Measurements from ENCODE around the gene KCNMA1. TPM values are rescaled to one million over a fixed set of nuclear protein-coding genes. Genes with fewer than 3 reads are reported as not detected.

The KCNMA1 gene
- total and polyA plus RNA-seq, 7 donors: 15.3 to 427 (median 256) TPM

DNA sequence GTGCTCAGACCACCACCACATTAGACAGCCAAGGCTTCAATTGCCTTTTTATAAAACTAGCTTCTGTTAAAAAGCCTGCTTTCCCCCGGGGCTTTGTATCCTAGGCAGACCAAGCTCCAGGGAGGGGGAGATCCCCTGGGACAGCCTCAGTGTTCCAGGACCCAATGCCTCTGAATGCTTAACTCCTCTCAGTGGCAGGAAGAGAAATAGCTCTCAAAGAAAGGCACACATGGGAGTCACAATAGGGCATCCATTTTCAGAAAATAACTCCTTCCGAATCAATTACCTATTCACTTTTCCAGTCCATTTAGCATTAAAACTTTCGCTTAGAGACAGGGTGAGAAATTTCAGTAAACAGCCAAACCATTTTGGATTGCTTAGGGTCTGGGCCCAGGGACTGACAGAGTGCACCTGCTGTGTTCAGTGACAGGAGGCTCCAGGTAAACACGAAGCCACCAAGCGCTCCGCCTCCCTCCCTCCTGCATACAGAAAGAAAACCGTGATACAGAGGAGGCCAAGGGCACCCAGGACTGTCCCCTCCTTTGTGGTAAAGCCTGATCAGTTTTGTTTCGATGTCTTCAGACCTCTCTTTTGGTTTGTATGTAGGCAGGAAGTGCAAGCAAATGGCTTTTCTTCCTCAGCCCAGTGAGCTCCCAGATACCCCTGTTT, 599.7 kb downstream of the KCNMA1 start:
- intact Hi-C loops (cut with DNase I): no loop called here
- no peak for DNase-seq
- Histone ChIP-seq H3K4me1 (peaks cover 0 to 25% (median 0%) of the 10 kb centered on the region in 4 donors), H3K27me3 (no peaks in the 10 kb centered on the region), H3K27ac (no peak overlapping the region), H3K36me3 (peaks cover 0 to 17% (median 8%) of the 10 kb centered on the region in 4 donors), H3K9me3 (no peaks in the 10 kb centered on the region), H3K4me3 (no peak overlapping the region)
- TF ChIP-seq POLR2A (IDR thresholded peaks at IDR 0.05) (no peak), EP300 (IDR thresholded peaks at IDR 0.05) (no peak), POLR2AphosphoS5 (IDR thresholded peaks at IDR 0.05) (no peak)
- TF ChIP-seq, protein P1, sequence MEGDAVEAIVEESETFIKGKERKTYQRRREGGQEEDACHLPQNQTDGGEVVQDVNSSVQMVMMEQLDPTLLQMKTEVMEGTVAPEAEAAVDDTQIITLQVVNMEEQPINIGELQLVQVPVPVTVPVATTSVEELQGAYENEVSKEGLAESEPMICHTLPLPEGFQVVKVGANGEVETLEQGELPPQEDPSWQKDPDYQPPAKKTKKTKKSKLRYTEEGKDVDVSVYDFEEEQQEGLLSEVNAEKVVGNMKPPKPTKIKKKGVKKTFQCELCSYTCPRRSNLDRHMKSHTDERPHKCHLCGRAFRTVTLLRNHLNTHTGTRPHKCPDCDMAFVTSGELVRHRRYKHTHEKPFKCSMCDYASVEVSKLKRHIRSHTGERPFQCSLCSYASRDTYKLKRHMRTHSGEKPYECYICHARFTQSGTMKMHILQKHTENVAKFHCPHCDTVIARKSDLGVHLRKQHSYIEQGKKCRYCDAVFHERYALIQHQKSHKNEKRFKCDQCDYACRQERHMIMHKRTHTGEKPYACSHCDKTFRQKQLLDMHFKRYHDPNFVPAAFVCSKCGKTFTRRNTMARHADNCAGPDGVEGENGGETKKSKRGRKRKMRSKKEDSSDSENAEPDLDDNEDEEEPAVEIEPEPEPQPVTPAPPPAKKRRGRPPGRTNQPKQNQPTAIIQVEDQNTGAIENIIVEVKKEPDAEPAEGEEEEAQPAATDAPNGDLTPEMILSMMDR (IDR thresholded peaks at IDR 0.05): no peak
- WGBS, 2 donors: 71 to 79% methylated on average over 8 of the region's 8 CpGs

DNA sequence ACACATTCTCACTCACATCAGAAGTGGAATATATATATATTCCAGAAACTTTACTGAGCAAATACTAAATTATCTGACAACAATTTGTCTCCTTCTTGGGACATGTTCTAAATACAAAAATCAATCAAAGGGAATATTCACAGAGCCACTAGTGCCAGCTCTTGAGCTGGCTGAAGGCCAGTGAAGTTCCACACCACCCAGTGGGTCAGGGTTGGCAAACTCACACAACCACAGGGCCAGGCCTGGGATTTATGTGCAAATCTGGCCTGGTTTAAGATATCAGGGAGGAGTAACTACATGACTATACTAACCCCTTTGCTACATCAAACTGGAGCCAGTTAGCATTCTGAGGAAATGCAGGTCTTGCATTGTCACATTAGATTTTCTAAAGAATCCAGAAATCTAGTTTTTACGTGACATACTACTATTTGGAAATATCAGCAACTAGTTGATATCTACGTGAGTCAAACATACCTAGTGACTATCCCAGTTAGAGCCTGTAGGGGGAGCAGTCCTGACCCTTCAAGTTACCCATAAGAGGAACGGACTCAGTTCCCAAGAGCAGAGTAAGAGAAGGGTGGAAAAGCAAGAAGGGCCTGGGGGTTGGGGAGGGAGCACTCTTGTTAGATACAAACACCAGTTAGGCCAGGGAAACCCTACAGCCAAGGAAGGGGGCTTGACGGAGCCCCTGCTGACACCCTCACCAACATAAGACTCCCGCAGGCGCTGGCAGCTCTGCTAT, 600.4 kb downstream of the KCNMA1 start:
- WGBS, 2 donors: 83 to 86% methylated on average over 6 of the region's 6 CpGs
- intact Hi-C loops (cut with DNase I): no loop called here

DNA sequence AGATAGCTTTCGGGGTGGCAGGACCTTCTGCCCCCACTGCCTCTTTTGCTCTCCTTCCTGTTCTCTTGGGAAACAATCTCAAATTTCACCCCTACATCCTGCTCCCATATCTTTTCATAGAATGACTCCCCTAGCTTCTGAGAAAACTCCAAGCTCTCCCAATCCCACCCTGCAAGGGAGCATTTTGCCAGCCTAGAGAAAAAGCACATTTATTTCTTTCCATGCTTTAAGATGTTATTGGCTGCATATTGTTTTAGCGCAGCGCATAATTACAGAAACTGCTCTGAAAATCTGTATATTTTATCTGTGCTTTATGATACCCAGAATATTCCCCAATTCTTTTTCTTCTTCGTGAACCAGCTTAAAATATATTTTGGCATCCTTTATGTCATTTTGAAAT, 601.3 kb downstream of the KCNMA1 start:
- Histone ChIP-seq H3K4me1 (peaks cover 0 to 29% (median 0%) of the 10 kb centered on the region in 4 donors), H3K4me3 (no peak overlapping the region), H3K27ac (no peak overlapping the region), H3K27me3 (no peaks in the 10 kb centered on the region), H3K9me3 (no peaks in the 10 kb centered on the region), H3K36me3 (peaks cover 0 to 17% (median 8%) of the 10 kb centered on the region in 4 donors)
- intact Hi-C loops (cut with DNase I): no loop called here
- 94 to 96% methylated on average over 4 of the region's 4 CpGs for WGBS, 2 donors
- TF ChIP-seq, protein P1 (IDR thresholded peaks at IDR 0.05): no peak
- no peak for TF ChIP-seq POLR2AphosphoS5 (IDR thresholded peaks at IDR 0.05)
- no peak for TF ChIP-seq EP300 (IDR thresholded peaks at IDR 0.05)
- TF ChIP-seq POLR2A (IDR thresholded peaks at IDR 0.05): no peak
- DNase-seq: no peak

More for the DNA sequence above, 600.4 kb downstream of the KCNMA1 start:
- Histone ChIP-seq H3K4me3 (no peak overlapping the region), H3K27me3 (no peaks in the 10 kb centered on the region), H3K9me3 (no peaks in the 10 kb centered on the region), H3K36me3 (peaks cover 0 to 17% (median 8%) of the 10 kb centered on the region in 4 donors), H3K27ac (no peak overlapping the region), H3K4me1 (peaks cover 0 to 25% (median 0%) of the 10 kb centered on the region in 4 donors)
- TF ChIP-seq, protein P1 (IDR thresholded peaks at IDR 0.05): no peak
- TF ChIP-seq EP300 (IDR thresholded peaks at IDR 0.05) (no peak), POLR2A (IDR thresholded peaks at IDR 0.05) (no peak), POLR2AphosphoS5 (IDR thresholded peaks at IDR 0.05) (no peak)
- DNase-seq: no peak

DNA sequence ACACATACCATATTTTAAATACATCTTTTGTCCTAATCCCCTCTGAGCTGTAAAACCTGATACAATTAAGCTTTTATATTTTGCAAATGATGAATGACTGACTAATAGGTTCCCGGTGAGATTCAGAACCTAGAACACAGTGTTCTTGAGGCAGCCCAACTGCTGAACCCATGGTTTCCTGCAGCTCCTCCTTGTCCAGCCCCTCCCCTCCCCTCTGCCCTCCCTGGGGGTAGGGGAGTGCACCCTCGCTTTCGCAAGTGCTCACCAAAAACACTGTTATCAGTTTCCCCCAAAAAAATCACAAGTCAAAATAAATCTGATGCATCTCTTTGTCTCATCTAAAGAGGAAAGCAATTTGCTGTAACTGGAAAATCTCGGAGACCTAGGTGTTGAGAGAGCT, 602.8 kb downstream of the KCNMA1 start:
- TF ChIP-seq, protein P1 (IDR thresholded peaks at IDR 0.05): no peak
- no peak for TF ChIP-seq POLR2A (IDR thresholded peaks at IDR 0.05)
- TF ChIP-seq EP300 (IDR thresholded peaks at IDR 0.05): no peak
- peaks cover 0 to 17% (median 8%) of the 10 kb centered on the region in 4 donors for H3K36me3 ChIP-seq
- intact Hi-C loops (cut with DNase I): no loop called here
- H3K27ac ChIP-seq: no peak overlapping the region
- H3K9me3 ChIP-seq: no peaks in the 10 kb centered on the region
- DNase-seq: no peak
- H3K27me3 ChIP-seq: no peaks in the 10 kb centered on the region
- WGBS, 2 donors: 84% methylated on average over 4 of the region's 4 CpGs
- H3K4me1 ChIP-seq: peaks cover 0 to 29% (median 0%) of the 10 kb centered on the region in 4 donors
- H3K4me3 ChIP-seq: no peak overlapping the region
